ENCODE results near the gene COL6A3. TPM values are rescaled to one million over a fixed set of nuclear protein-coding genes. Genes with fewer than 3 reads are reported as not detected.

Gene COL6A3
- total and polyA plus RNA-seq, 9 of the 15 experiments (the other 6 are each of a cell fraction or from before 2014, with no cell fraction given) = 0.07 to 4.1 (median 1.5) TPM

GRCh38 chr2:237448626-237449025, 34.7 kb upstream of the COL6A3 start (continued):
- TF ChIP-seq ZNF253 (CRISPR knock-in tag; conservative IDR thresholded peaks at IDR 0.05) (no peak), TFAP4 (CRISPR knock-in tag; IDR thresholded peaks at IDR 0.05; ENCODE audit: borderline replicate concordance) (no peak), HOXB6 (CRISPR knock-in tag; IDR thresholded peaks at IDR 0.05; ENCODE audit: borderline replicate concordance) (no peak), JUND (IDR thresholded peaks at IDR 0.05; ENCODE audit: borderline replicate concordance, low read depth, low read length) (no peak), JUND (tag; IDR thresholded peaks at IDR 0.05; ENCODE audit: borderline replicate concordance, low read depth, low read length) (no peak), HDGF (IDR thresholded peaks at IDR 0.05) (no peak)

GRCh38 chr2:237448171-237448570, 34.2 kb upstream of the COL6A3 start:
- Histone ChIP-seq H3K9ac (ENCODE audit: insufficient read depth in 1 of 2, low read depth in 2 of 2, low read length in 2 of 2) (no peak overlapping the region), H3K9me1 (ENCODE audit: control insufficient read depth, insufficient read depth, low read length) (peaks cover 2% of the 10 kb centered on the region), H3K27me3 (ENCODE audit: control insufficient read depth in 2 of 2, insufficient read depth in 2 of 2, low read length in 2 of 2) (peaks cover 0 to 32% of the 10 kb centered on the region in 2 experiments; a peak in 2 of 5 replicates), H4K20me1 (replicated peaks; ENCODE audit: control insufficient read depth, insufficient read depth, low read length) (no peaks in the 10 kb centered on the region), H3K4me3 (no peak overlapping the region), H3K9me3 (replicated peaks; ENCODE audit: control insufficient read depth, insufficient read depth, low read depth, low read length) (no peaks in the 10 kb centered on the region), H3K27ac (ENCODE audit: extremely low read depth, low read depth, low read length) (no peak overlapping the region), H3K4me2 (ENCODE audit: insufficient read depth, low read length) (no peak overlapping the region), H3K79me2 (ENCODE audit: control insufficient read depth, insufficient read depth, low read length) (no peaks in the 10 kb centered on the region), H2AFZ (ENCODE audit: low read depth, low read length) (no peak overlapping the region), H3K36me3 (ENCODE audit: control insufficient read depth, insufficient read depth, low read length) (no peaks in the 10 kb centered on the region), H3K4me1 (replicated peaks in 1 of 2; ENCODE audit: control insufficient read depth in 2 of 2, insufficient read depth in 2 of 2, low read length in 2 of 2) (no peaks in the 10 kb centered on the region)
- DNase-seq (ENCODE audit: extremely low read depth in 1 of 4, low spot score in 3 of 4) (no peak), ATAC-seq (no peak), FAIRE-seq (no peak)
- TF ChIP-seq ZNF354B (CRISPR knock-in tag; IDR thresholded peaks at IDR 0.05) (no peak), NFIC (IDR thresholded peaks at IDR 0.05) (no peak), GATAD2B (IDR thresholded peaks at IDR 0.05; ENCODE audit: borderline replicate concordance) (no peak), ZC3H8 (IDR thresholded peaks at IDR 0.05) (no peak), MXI1 (IDR thresholded peaks at IDR 0.05; ENCODE audit: low read depth, low read length) (no peak), ZNF609 (CRISPR knock-in tag; IDR thresholded peaks at IDR 0.05; ENCODE audit: borderline replicate concordance) (no peak), PREB (CRISPR knock-in tag; IDR thresholded peaks at IDR 0.05) (no peak), MITF (IDR thresholded peaks at IDR 0.05) (no peak), MEF2D (tag; conservative IDR thresholded peaks at IDR 0.05; ENCODE audit: low read depth) (no peak)
- 33% methylated on average over 4 of the region's 7 CpGs for WGBS (ENCODE audit: insufficient coverage, low coverage, missing lambda C conversion rate)
- intact Hi-C loops (cut with micrococcal nuclease) (no loop called here), in situ Hi-C loops (cut with MboI) (no loop called here)
- ChIA-PET POLR2A (no interaction called here), CTCF (ENCODE audit: low intra/inter-chr PET ratio) (no interaction called here)
- no TSS peak for BruUV-seq (replicated peaks)

Measured in K562 (cell line).